HEK293T (cell line): ENCODE results near the gene TNIK.

ENCODE experiments used
- CTCF ChIA-PET: fragments of 350-600 bp; formaldehyde crosslinking; extraction: SDS; loops from one replicate; lab custom pipeline; 2021; ENCODE audit warnings: antibody characterized with exemption, inconsistent platforms; lab: Yijun Ruan, JAX
- POLR2A ChIA-PET: fragments of 350-600 bp; formaldehyde crosslinking; extraction: SDS; loops from one replicate; lab custom pipeline; 2020; ENCODE audit warnings: antibody characterized with exemption, inconsistent platforms; lab: Yijun Ruan, JAX
- DNase-seq: peaks from one replicate; pipeline ENCODE4 v3.0.0; 2012; ENCODE audit warnings: mixed read lengths; ENCODE audit errors: extremely low spot score
- ARNT ChIP-seq: fragments of 450-650 bp; IDR thresholded peaks from 2 replicates; pipeline ENCODE4 v1.6.1; 2017; ENCODE audit warnings: mild to moderate bottlenecking
- BHLHE40 ChIP-seq: fragments of 450-650 bp; IDR thresholded peaks from 2 replicates; pipeline ENCODE4 v1.6.1; 2016; ENCODE audit warnings: mild to moderate bottlenecking, moderate library complexity, borderline replicate concordance
- CTBP1 ChIP-seq: fragments of 450-650 bp; IDR thresholded peaks from 2 replicates; pipeline ENCODE4 v1.6.1; 2016; ENCODE audit warnings: borderline replicate concordance
- ELF4 ChIP-seq: fragments of 450-650 bp; IDR thresholded peaks from 2 replicates; pipeline ENCODE4 v1.6.1; 2017; ENCODE audit warnings: antibody characterized with exemption
- FOXA1 ChIP-seq: fragments of 450-650 bp; IDR thresholded peaks from 2 replicates; pipeline ENCODE4 v1.6.1; 2016; ENCODE audit warnings: mild to moderate bottlenecking
- FOXK2 ChIP-seq: fragments of 450-650 bp; IDR thresholded peaks from 2 replicates; pipeline ENCODE4 v1.6.1; 2016; ENCODE audit warnings: mild to moderate bottlenecking
- FOXM1 ChIP-seq: fragments of 450-650 bp; IDR thresholded peaks from 2 replicates; pipeline ENCODE4 v1.6.1; 2017; ENCODE audit warnings: mild to moderate bottlenecking, borderline replicate concordance
- HDGF ChIP-seq: fragments of 450-650 bp; IDR thresholded peaks from 2 replicates; pipeline ENCODE4 v1.6.1; 2017; ENCODE audit warnings: antibody characterized with exemption, borderline replicate concordance
- L3MBTL2 ChIP-seq: fragments of 450-650 bp; conservative IDR thresholded peaks from 2 replicates; pipeline ENCODE4 v1.6.1; 2016; ENCODE audit warnings: mild to moderate bottlenecking
- LEF1 ChIP-seq: fragments of 450-650 bp; IDR thresholded peaks from 2 replicates; pipeline ENCODE4 v1.6.1; 2017; ENCODE audit warnings: mild to moderate bottlenecking, borderline replicate concordance
- NFRKB ChIP-seq: fragments of 450-650 bp; IDR thresholded peaks from 2 replicates; pipeline ENCODE4 v1.6.1; 2016; ENCODE audit warnings: mild to moderate bottlenecking, moderate library complexity
- SP1 ChIP-seq: fragments of 450-650 bp; IDR thresholded peaks from 2 replicates; pipeline ENCODE4 v1.6.1; 2017
- SUZ12 ChIP-seq: fragments of 450-650 bp; IDR thresholded peaks from 2 replicates; pipeline ENCODE4 v1.6.1; 2016; ENCODE audit warnings: mild to moderate bottlenecking
- TARDBP ChIP-seq: fragments of 450-650 bp; IDR thresholded peaks from 2 replicates; pipeline ENCODE4 v1.6.1; 2016
- ZNF384 ChIP-seq: fragments of 450-650 bp; IDR thresholded peaks from 2 replicates; pipeline ENCODE4 v1.6.1; 2016
- TF ChIP-seq, protein P1 (sequence below): fragments of 450-650 bp; IDR thresholded peaks from 2 replicates; pipeline ENCODE4 v1.6.1; 2016

Gene TNIK

GRCh38 chr3:171343693-171344092 is 116.5 kb downstream of the TNIK start:
- ChIA-PET CTCF (no interaction called here), POLR2A (no interaction called here)
- DNase-seq = no peak
- no peak for TF ChIP-seq L3MBTL2
- TF ChIP-seq TARDBP = no peak
- no peak for TF ChIP-seq ARNT
- no peak for TF ChIP-seq NFRKB
- TF ChIP-seq FOXA1 = no peak
- no peak for TF ChIP-seq ELF4
- no peak for TF ChIP-seq FOXM1
- TF ChIP-seq FOXK2 = no peak
- TF ChIP-seq BHLHE40 = no peak
- no peak for TF ChIP-seq SUZ12
- no peak for TF ChIP-seq SP1
- TF ChIP-seq CTBP1 = no peak
- no peak for TF ChIP-seq ZNF384

- TF ChIP-seq FOXK2 (no peak), SP1 (no peak), L3MBTL2 (no peak), HDGF (no peak), FOXA1 (no peak), FOXM1 (no peak), CTBP1 (no peak), BHLHE40 (no peak)
- TF ChIP-seq, protein P1, sequence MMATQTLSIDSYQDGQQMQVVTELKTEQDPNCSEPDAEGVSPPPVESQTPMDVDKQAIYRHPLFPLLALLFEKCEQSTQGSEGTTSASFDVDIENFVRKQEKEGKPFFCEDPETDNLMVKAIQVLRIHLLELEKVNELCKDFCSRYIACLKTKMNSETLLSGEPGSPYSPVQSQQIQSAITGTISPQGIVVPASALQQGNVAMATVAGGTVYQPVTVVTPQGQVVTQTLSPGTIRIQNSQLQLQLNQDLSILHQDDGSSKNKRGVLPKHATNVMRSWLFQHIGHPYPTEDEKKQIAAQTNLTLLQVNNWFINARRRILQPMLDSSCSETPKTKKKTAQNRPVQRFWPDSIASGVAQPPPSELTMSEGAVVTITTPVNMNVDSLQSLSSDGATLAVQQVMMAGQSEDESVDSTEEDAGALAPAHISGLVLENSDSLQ = no peak
- CTCF ChIA-PET = no interaction called here
- DNase-seq = no peak
- POLR2A ChIA-PET = no interaction called here
Observed at GRCh38 chr3:171342783-171343420, 117.3 kb downstream of the TNIK start.

- no peak for DNase-seq
- CTCF ChIA-PET = no interaction called here
- POLR2A ChIA-PET = no interaction called here
- TF ChIP-seq SP1 (no peak), TARDBP (no peak), ELF4 (no peak), FOXK2 (no peak), SUZ12 (no peak), HDGF (no peak), NFRKB (no peak)
- TF ChIP-seq, protein P1 = no peak
Observed at GRCh38 chr3:171342200-171342599, 118.0 kb downstream of the TNIK start.

GRCh38 chr3:171340434-171340833 is 119.8 kb downstream of the TNIK start:
- TF ChIP-seq L3MBTL2 = no peak
- POLR2A ChIA-PET = no interaction called here
- no peak for DNase-seq
- CTCF ChIA-PET = interaction anchor here (0.6 kb wide), 1 partner anchor 27 kb away, joined by 3 read pairs; no protein-coding TSS in a partner anchor

DNA sequence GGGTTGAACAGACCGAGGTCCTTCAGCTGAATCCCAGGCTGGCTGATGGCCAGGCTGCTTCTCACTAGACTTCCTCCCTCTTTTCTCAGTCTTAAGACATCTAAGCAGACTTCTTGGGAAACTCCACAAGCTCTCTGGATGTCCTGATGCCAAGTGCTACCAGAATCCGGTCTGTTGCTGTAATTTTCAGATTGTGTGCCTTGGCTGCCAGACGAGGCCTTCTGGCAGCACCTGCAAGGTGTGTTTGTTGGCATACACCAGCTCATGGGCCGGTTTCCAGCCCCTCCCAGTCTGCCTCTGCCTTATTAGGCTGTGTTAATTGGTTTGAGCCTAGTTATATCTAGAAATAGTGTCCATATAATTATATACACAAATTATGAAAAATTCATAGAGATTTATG is 120.6 kb downstream of the TNIK start:
- POLR2A ChIA-PET = interaction anchor here (0.6 kb wide), 1 partner anchor 120 kb away, joined by 3 read pairs; no protein-coding TSS in a partner anchor

GRCh38 chr3:171336406-171336805 is 123.8 kb downstream of the TNIK start:
- ChIA-PET CTCF (no interaction called here), POLR2A (no interaction called here)
- no peak for TF ChIP-seq FOXK2
- TF ChIP-seq LEF1 = no peak
- TF ChIP-seq TARDBP = no peak
- TF ChIP-seq CTBP1 = no peak
- TF ChIP-seq ELF4 = no peak
- no peak for TF ChIP-seq HDGF
- no peak for DNase-seq

More for the DNA sequence above, 120.6 kb downstream of the TNIK start:
- no peak for DNase-seq
- TF ChIP-seq ARNT = no peak
- no peak for TF ChIP-seq HDGF
- no peak for TF ChIP-seq CTBP1
- TF ChIP-seq, protein P1 = no peak
- no peak for TF ChIP-seq FOXM1
- TF ChIP-seq ELF4 = no peak
- no peak for TF ChIP-seq FOXK2
- TF ChIP-seq NFRKB = no peak
- TF ChIP-seq SP1 = no peak
- TF ChIP-seq FOXA1 = no peak
- no peak for TF ChIP-seq TARDBP
- no peak for TF ChIP-seq ZNF384
- TF ChIP-seq SUZ12 = no peak
- TF ChIP-seq BHLHE40 = no peak
- TF ChIP-seq LEF1 = no peak
- TF ChIP-seq L3MBTL2 = no peak
- CTCF ChIA-PET = no interaction called here
